Keratinocyte (primary cell): ENCODE measurements around the gene GSAP.

Source experiments
- EZH2 ChIP-seq: IDR thresholded peaks from one replicate; pipeline ENCODE4 v1.6.1; 2012; ENCODE audit warnings: inconsistent platforms, mild to moderate bottlenecking, low read length, moderate library complexity
- TF ChIP-seq, protein P1 (sequence below), 3 experiments: IDR thresholded peaks in 1 of 3; conservative IDR thresholded peaks in 1 of 3; optimal IDR thresholded peaks in 1 of 3; 2 replicates in 2 of 3; 3 replicates in 1 of 3; pipeline versions ENCODE3 to v1.5.1; 2011; ENCODE audit warnings: low read length in 3 of 3, mild to moderate bottlenecking in 3 of 3, moderate library complexity in 2 of 3, control low read depth in 1 of 3, inconsistent platforms in 1 of 3; ENCODE audit not compliant: insufficient read depth in 2 of 3; ENCODE audit errors: extremely low read depth in 1 of 3

DNA sequence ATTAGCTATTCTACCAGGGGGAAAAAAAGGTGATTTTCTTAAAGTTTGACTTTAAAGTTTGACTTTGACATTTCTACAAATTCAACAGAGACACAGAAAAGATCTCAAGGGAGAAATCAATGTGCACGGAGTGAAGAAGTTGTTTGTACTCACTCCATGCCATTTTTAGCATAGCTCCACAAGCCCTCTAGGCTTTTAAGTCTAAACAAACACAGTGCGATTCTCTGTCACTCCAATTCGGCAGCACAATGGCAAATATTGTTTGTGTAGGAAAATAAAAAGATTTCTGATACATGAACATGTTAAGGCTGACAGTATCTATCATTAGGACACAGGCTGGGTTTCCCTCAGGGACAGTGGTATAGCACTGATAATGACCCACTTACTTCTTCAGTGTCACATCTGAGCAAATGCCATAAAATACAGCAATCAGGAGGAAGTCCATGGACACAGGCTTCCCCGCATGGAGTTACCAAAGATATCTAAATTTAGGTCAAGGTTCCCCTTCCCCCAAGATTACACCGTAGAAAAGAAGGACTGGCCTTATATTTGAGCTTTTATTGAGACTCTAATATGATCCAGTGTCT, 28.0 kb downstream of the GSAP start:
- TF ChIP-seq, protein P1, sequence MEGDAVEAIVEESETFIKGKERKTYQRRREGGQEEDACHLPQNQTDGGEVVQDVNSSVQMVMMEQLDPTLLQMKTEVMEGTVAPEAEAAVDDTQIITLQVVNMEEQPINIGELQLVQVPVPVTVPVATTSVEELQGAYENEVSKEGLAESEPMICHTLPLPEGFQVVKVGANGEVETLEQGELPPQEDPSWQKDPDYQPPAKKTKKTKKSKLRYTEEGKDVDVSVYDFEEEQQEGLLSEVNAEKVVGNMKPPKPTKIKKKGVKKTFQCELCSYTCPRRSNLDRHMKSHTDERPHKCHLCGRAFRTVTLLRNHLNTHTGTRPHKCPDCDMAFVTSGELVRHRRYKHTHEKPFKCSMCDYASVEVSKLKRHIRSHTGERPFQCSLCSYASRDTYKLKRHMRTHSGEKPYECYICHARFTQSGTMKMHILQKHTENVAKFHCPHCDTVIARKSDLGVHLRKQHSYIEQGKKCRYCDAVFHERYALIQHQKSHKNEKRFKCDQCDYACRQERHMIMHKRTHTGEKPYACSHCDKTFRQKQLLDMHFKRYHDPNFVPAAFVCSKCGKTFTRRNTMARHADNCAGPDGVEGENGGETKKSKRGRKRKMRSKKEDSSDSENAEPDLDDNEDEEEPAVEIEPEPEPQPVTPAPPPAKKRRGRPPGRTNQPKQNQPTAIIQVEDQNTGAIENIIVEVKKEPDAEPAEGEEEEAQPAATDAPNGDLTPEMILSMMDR (optimal IDR thresholded peaks at IDR 0.05 in 1 of 3, IDR thresholded peaks at IDR 0.05 in 1 of 3, conservative IDR thresholded peaks at IDR 0.05 in 1 of 3; ENCODE audit: extremely low read depth in 1 of 3, insufficient read depth in 2 of 3, low read length in 3 of 3), result no peak
- no peak for TF ChIP-seq EZH2
